Measurements from ENCODE around the gene NFKBIB. TPM values are rescaled to one million over a fixed set of nuclear protein-coding genes. Genes with fewer than 3 reads are reported as not detected.
A peak's percentile ranks its signal among the peaks of the same experiment; 100 is the strongest.
"Not testable (repeated sequence)": the region's sequence is repeated elsewhere in the genome, so short reads cannot be mapped to it uniquely, and the experiment has no call there.

NFKBIB gene
- total and polyA plus RNA-seq, 2 experiments from 2014 or later = 24.1 to 29.6 TPM

- 20% methylated on average over 16 of the region's 67 CpGs for WGBS (ENCODE audit: low lambda C conversion rate, missing lambda C conversion rate)
- H3K36me3 ChIP-seq (replicated peaks; ENCODE audit: insufficient read depth, low read depth) = no peaks in the 10 kb centered on the region
- no peaks in the 10 kb centered on the region for H3K9me2 ChIP-seq (replicated peaks; ENCODE audit: insufficient read depth)
- H3K4me3 ChIP-seq = peak overlapping the region; percentile 91
- H3K79me2 ChIP-seq = peaks cover 24% of the 10 kb centered on the region
- peak overlapping the region; percentile 77 for H2AFZ ChIP-seq
- no peaks in the 10 kb centered on the region for H3K27me3 ChIP-seq
- peak overlapping the region; percentile 100 for H3K27ac ChIP-seq
- no peak for TF ChIP-seq EZH2phosphoT487 (IDR thresholded peaks at IDR 0.05; ENCODE audit: low read depth, severe bottlenecking, unreplicated experiment)
- peak; percentile 99 for DNase-seq (ENCODE audit: low spot score)
- peak overlapping the region; percentile 85 for H3K4me2 ChIP-seq
- H3K4me1 ChIP-seq (ENCODE audit: insufficient read depth) = peaks cover 18% of the 10 kb centered on the region
- H4K20me1 ChIP-seq (ENCODE audit: insufficient read depth, poor library complexity, severe bottlenecking) = peaks cover 24% of the 10 kb centered on the region
- no peaks in the 10 kb centered on the region for H3K9me3 ChIP-seq (ENCODE audit: low read depth)
Measured at GRCh38 chr19:38851622-38852230, 48.0 kb upstream of the NFKBIB start.

- WGBS (ENCODE audit: low lambda C conversion rate, missing lambda C conversion rate) = 3% methylated on average over 24 of the region's 52 CpGs
- H3K4me2 ChIP-seq = peak overlapping the region; percentile 85
- H3K9me3 ChIP-seq (ENCODE audit: low read depth) = no peaks in the 10 kb centered on the region
- peak; percentile 66 for DNase-seq (ENCODE audit: low spot score)
- peak overlapping the region; percentile 77 for H2AFZ ChIP-seq
- H3K36me3 ChIP-seq (replicated peaks; ENCODE audit: insufficient read depth, low read depth) = no peaks in the 10 kb centered on the region
- TF ChIP-seq EZH2phosphoT487 (IDR thresholded peaks at IDR 0.05; ENCODE audit: low read depth, severe bottlenecking, unreplicated experiment) (no peak), EZH2 (IDR thresholded peaks at IDR 0.05; ENCODE audit: borderline replicate concordance) (no peak)
- TF ChIP-seq, protein P1, sequence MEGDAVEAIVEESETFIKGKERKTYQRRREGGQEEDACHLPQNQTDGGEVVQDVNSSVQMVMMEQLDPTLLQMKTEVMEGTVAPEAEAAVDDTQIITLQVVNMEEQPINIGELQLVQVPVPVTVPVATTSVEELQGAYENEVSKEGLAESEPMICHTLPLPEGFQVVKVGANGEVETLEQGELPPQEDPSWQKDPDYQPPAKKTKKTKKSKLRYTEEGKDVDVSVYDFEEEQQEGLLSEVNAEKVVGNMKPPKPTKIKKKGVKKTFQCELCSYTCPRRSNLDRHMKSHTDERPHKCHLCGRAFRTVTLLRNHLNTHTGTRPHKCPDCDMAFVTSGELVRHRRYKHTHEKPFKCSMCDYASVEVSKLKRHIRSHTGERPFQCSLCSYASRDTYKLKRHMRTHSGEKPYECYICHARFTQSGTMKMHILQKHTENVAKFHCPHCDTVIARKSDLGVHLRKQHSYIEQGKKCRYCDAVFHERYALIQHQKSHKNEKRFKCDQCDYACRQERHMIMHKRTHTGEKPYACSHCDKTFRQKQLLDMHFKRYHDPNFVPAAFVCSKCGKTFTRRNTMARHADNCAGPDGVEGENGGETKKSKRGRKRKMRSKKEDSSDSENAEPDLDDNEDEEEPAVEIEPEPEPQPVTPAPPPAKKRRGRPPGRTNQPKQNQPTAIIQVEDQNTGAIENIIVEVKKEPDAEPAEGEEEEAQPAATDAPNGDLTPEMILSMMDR (IDR thresholded peaks at IDR 0.05; ENCODE audit: poor library complexity) = no peak
- peaks cover 17% of the 10 kb centered on the region for H4K20me1 ChIP-seq (ENCODE audit: insufficient read depth, poor library complexity, severe bottlenecking)
- H3K27ac ChIP-seq = peak overlapping the region; percentile 100
- peaks cover 18% of the 10 kb centered on the region for H3K4me1 ChIP-seq (ENCODE audit: insufficient read depth)
- H3K4me3 ChIP-seq = peak overlapping the region; percentile 91
- no peaks in the 10 kb centered on the region for H3K9me2 ChIP-seq (replicated peaks; ENCODE audit: insufficient read depth)
- H3K79me2 ChIP-seq = peaks cover 17% of the 10 kb centered on the region
- no peaks in the 10 kb centered on the region for H3K27me3 ChIP-seq
Measured at GRCh38 chr19:38852231-38853044, 47.3 kb upstream of the NFKBIB start.

DNA sequence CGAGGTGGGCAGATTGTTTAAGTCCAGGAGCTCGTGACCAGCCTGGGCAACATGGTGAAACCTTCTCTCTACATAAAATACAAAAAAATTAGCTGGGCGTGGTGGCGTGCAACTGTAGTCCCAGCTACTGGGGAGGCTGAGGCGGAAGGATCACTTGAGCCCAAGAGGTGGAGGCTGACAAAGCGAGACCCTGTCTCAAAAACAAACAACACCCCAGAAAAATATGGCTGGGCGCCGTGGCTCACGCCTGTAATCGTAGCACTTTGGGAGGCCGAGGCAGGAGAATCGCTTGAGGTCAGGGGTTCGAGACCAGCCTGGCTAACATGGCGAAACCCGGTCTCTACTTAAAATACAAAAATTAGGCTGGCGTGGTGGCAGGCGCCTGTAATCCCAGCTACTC is 46.6 kb upstream of the NFKBIB start:
- H3K27me3 ChIP-seq = no peaks in the 10 kb centered on the region
- 95% methylated on average over 17 of the region's 17 CpGs for WGBS (ENCODE audit: low lambda C conversion rate, missing lambda C conversion rate)
- no peaks in the 10 kb centered on the region for H3K9me3 ChIP-seq (ENCODE audit: low read depth)
- peak overlapping the region; percentile 85 for H3K4me2 ChIP-seq
- TF ChIP-seq, protein P1 (IDR thresholded peaks at IDR 0.05; ENCODE audit: poor library complexity) = no peak
- TF ChIP-seq EZH2 (IDR thresholded peaks at IDR 0.05; ENCODE audit: borderline replicate concordance) (no peak), EZH2phosphoT487 (IDR thresholded peaks at IDR 0.05; ENCODE audit: low read depth, severe bottlenecking, unreplicated experiment) (no peak)
- H3K79me2 ChIP-seq = peaks cover 9% of the 10 kb centered on the region
- H3K27ac ChIP-seq = peak overlapping the region; percentile 100
- H3K36me3 ChIP-seq (replicated peaks; ENCODE audit: insufficient read depth, low read depth) = no peaks in the 10 kb centered on the region
- H4K20me1 ChIP-seq (ENCODE audit: insufficient read depth, poor library complexity, severe bottlenecking) = peaks cover 9% of the 10 kb centered on the region
- DNase-seq (ENCODE audit: low spot score) = no peak
- no peaks in the 10 kb centered on the region for H3K9me2 ChIP-seq (replicated peaks; ENCODE audit: insufficient read depth)
- no peak overlapping the region for H2AFZ ChIP-seq
- no peak overlapping the region for H3K4me3 ChIP-seq
- H3K4me1 ChIP-seq (ENCODE audit: insufficient read depth) = peaks cover 17% of the 10 kb centered on the region

- H3K27ac ChIP-seq; H3K27me3 ChIP-seq; DNase-seq (ENCODE audit: low spot score); H3K9me3 ChIP-seq (ENCODE audit: low read depth); H3K36me3 ChIP-seq (replicated peaks; ENCODE audit: insufficient read depth, low read depth); H3K4me3 ChIP-seq; H3K79me2 ChIP-seq; H4K20me1 ChIP-seq (ENCODE audit: insufficient read depth, poor library complexity, severe bottlenecking); H3K4me2 ChIP-seq; H3K9me2 ChIP-seq (replicated peaks; ENCODE audit: insufficient read depth); H2AFZ ChIP-seq: not testable (repeated sequence)
- WGBS (ENCODE audit: low lambda C conversion rate, missing lambda C conversion rate) = 55% methylated on average over 2 of the region's 3 CpGs
- peaks cover 20% of the 10 kb centered on the region for H3K4me1 ChIP-seq (ENCODE audit: insufficient read depth)
Measured at GRCh38 chr19:38854961-38855360, 44.8 kb upstream of the NFKBIB start.

DNA sequence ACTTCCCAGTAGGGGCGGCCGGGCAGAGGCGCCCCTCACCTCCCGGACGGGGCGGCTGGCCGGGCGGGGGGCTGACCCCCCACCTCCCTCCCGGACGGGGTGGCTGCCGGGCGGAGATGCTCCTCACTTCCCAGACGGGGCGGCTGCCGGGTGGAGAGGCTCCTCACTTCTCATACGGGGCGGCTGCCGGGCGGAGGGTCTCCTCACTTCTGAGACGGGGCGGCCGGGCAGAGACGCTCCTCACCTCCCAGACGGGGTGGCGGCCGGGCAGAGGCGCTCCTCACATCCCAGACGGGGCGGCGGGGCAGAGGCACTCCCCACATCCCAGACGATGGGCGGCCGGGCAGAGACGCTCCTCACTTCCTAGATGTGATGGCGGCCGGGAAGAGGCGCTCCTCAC is 44.0 kb upstream of the NFKBIB start:
- not testable (repeated sequence) for H3K79me2 ChIP-seq; H3K9me2 ChIP-seq (replicated peaks; ENCODE audit: insufficient read depth); H3K4me3 ChIP-seq; H3K9me3 ChIP-seq (ENCODE audit: low read depth); H3K36me3 ChIP-seq (replicated peaks; ENCODE audit: insufficient read depth, low read depth); H2AFZ ChIP-seq; H4K20me1 ChIP-seq (ENCODE audit: insufficient read depth, poor library complexity, severe bottlenecking); H3K27ac ChIP-seq; DNase-seq (ENCODE audit: low spot score); H3K4me2 ChIP-seq; H3K27me3 ChIP-seq
- 100% methylated on average over 2 of the region's 37 CpGs for WGBS (ENCODE audit: low lambda C conversion rate, missing lambda C conversion rate)
- peaks cover 25% of the 10 kb centered on the region for H3K4me1 ChIP-seq (ENCODE audit: insufficient read depth)

Data from hepatocyte (in vitro differentiated cells).